IPS-18a (cell line): ENCODE data around the gene LRP5.
A peak's percentile ranks its signal among the peaks of the same experiment; 100 is the strongest.

ENCODE experiments used
- H3K27ac ChIP-seq: one replicate; pipeline ENCODE4 v1.5.1; 2013; ENCODE audit warnings: low read length
- H3K27me3 ChIP-seq: one replicate; pipeline ENCODE4 v1.6.1; 2013; ENCODE audit warnings: mild to moderate bottlenecking, low read length; ENCODE audit not compliant: control insufficient read depth, insufficient read depth
- H3K36me3 ChIP-seq: one replicate; pipeline ENCODE4 v1.6.1; 2013; ENCODE audit warnings: low read depth, low read length; ENCODE audit not compliant: control insufficient read depth
- H3K4me1 ChIP-seq: one replicate; pipeline ENCODE4 v1.6.1; 2013; ENCODE audit warnings: low read depth, low read length; ENCODE audit not compliant: control insufficient read depth
- H3K4me3 ChIP-seq: one replicate; pipeline ENCODE4 v1.5.1; 2013; ENCODE audit warnings: low read length
- H3K9ac ChIP-seq: one replicate; pipeline ENCODE4 v1.6.1; 2013; ENCODE audit warnings: mild to moderate bottlenecking, low read length, moderate library complexity
- H3K9me3 ChIP-seq: one replicate; pipeline ENCODE4 v1.6.1; 2013; ENCODE audit warnings: low read depth, low read length; ENCODE audit not compliant: control insufficient read depth

LRP5 gene

DNA sequence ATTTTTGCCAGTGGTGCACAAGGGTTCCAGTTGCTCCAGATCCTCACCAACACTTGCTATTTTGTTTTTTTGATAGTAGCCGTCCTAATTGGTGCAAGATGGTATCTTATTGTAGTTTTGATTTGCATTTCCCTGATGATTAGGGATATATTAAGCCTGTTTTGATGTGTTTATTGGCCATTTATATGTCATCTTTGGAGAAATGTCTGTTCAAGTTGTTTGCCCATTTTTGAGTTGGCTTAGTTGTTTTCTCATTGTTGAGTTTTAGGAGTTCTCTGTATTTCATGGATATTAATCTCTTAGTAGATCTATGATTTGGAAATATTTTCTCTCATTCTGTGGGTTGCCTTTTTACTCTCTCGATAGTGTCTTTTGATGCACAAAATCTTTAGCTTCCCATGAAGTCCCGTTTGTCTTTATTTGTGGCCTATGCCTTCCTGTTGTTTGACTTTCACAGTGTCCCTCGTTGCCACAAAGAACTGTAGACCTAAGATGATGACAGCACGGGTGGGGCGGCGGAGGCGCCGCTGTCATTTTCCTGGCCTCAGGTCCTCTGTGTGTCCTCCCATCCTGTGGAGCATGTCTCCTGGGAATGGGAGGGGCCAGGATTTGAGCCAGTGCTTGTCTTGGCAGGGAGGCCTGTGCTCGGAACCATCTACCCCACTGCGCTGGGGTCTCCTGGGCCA lies 33.5 kb downstream of the LRP5 start:
- H3K27ac ChIP-seq, result no peak overlapping the region
- H3K4me1 ChIP-seq, result peaks cover 23% of the 10 kb centered on the region
- no peaks in the 10 kb centered on the region for H3K27me3 ChIP-seq

GRCh38 chr11:68346462-68346790 lies 34.0 kb downstream of the LRP5 start:
- Histone ChIP-seq H3K4me3 (no peak overlapping the region), H3K27ac (no peak overlapping the region), H3K27me3 (no peaks in the 10 kb centered on the region), H3K4me1 (peaks cover 20% of the 10 kb centered on the region), H3K36me3 (no peaks in the 10 kb centered on the region), H3K9me3 (no peaks in the 10 kb centered on the region), H3K9ac (no peak overlapping the region)

More for the DNA sequence above, 33.5 kb downstream of the LRP5 start:
- no peaks in the 10 kb centered on the region for H3K9me3 ChIP-seq
- H3K9ac ChIP-seq, result no peak overlapping the region
- no peaks in the 10 kb centered on the region for H3K36me3 ChIP-seq
- no peak overlapping the region for H3K4me3 ChIP-seq

DNA sequence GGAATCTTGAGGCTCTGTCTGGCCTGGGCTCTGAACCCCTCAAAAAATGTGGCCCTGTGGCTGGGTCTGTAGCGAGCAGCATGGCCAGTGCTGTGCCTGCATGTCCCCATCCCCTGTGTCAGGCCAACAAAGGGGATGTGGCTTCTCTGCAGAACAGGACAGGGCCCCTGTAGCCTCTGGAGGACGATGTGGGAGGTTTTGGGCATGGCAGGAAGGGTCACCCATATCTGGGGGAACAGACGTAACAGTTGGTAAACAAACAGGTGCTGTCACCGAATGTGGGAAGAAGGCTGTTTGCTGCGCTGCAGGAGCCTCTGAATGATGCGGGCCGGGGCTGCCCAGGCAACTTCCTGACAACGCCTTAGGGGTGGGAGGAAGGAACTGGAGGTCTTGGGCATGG lies 35.0 kb downstream of the LRP5 start:
- Histone ChIP-seq H3K27ac (no peak overlapping the region), H3K9ac (no peak overlapping the region), H3K4me3 (no peak overlapping the region), H3K9me3 (no peaks in the 10 kb centered on the region), H3K4me1 (peaks cover 12% of the 10 kb centered on the region), H3K36me3 (no peaks in the 10 kb centered on the region), H3K27me3 (no peaks in the 10 kb centered on the region)

DNA sequence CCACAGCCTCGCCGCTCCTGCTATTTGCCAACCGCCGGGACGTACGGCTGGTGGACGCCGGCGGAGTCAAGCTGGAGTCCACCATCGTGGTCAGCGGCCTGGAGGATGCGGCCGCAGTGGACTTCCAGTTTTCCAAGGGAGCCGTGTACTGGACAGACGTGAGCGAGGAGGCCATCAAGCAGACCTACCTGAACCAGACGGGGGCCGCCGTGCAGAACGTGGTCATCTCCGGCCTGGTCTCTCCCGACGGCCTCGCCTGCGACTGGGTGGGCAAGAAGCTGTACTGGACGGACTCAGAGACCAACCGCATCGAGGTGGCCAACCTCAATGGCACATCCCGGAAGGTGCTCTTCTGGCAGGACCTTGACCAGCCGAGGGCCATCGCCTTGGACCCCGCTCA lies 35.5 kb downstream of the LRP5 start:
- Histone ChIP-seq H3K27me3 (no peaks in the 10 kb centered on the region), H3K9ac (no peak overlapping the region), H3K27ac (no peak overlapping the region), H3K4me1 (peaks cover 7% of the 10 kb centered on the region), H3K36me3 (no peaks in the 10 kb centered on the region), H3K4me3 (no peak overlapping the region), H3K9me3 (no peaks in the 10 kb centered on the region)

GRCh38 chr11:68349461-68350249 lies 37.3 kb downstream of the LRP5 start:
- H3K4me3 ChIP-seq, result no peak overlapping the region
- H3K36me3 ChIP-seq, result no peaks in the 10 kb centered on the region
- H3K9me3 ChIP-seq, result no peaks in the 10 kb centered on the region
- no peak overlapping the region for H3K9ac ChIP-seq
- peaks cover 4% of the 10 kb centered on the region for H3K4me1 ChIP-seq
- no peaks in the 10 kb centered on the region for H3K27me3 ChIP-seq
- no peak overlapping the region for H3K27ac ChIP-seq

DNA sequence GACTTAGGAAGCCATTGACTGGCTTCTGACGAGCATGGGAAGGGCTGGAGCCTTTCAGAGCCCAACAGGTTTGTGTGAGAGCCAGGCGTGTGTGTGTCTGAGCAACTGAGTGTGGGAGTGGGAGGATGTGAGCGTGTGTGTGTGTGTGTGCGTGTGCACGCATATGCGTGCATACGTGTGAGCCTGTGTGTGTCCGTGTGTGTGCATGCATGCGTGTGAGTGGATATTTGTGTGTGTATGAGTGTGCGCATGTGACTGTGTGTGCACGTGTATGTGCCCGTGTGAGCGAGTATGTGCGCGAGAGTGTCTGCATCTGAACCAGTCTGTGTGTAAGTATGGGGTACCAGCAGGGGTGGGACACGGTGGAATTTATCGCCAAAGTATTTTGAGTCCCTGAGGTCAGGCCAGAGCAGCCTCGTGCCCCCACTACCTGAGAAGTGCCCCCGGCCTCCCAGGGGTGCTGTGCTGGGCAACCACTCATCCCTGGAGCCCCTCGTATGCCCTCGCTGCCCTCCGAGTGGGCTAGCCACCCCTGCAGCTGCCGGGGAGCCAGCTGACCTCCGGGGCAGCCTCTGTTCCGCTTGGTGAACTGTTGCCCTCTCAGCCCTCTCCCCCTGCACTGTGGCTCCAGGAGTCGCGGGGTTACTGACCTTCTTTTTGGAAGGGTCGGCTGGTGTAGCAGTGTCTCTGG lies 38.5 kb downstream of the LRP5 start:
- Histone ChIP-seq H3K9ac (no peak overlapping the region), H3K9me3 (no peaks in the 10 kb centered on the region), H3K27me3 (no peaks in the 10 kb centered on the region), H3K4me3 (no peak overlapping the region), H3K36me3 (no peaks in the 10 kb centered on the region), H3K4me1 (peaks cover 4% of the 10 kb centered on the region), H3K27ac (no peak overlapping the region)

- Histone ChIP-seq H3K27me3 (no peaks in the 10 kb centered on the region), H3K4me1 (peaks cover 4% of the 10 kb centered on the region), H3K9me3 (no peaks in the 10 kb centered on the region), H3K9ac (no peak overlapping the region), H3K36me3 (no peaks in the 10 kb centered on the region), H3K27ac (no peak overlapping the region), H3K4me3 (no peak overlapping the region)
Observed at GRCh38 chr11:68351450-68352275, 39.3 kb downstream of the LRP5 start.

GRCh38 chr11:68352591-68352990 lies 40.2 kb downstream of the LRP5 start:
- Histone ChIP-seq H3K27ac (no peak overlapping the region), H3K4me1 (peaks cover 4% of the 10 kb centered on the region), H3K9me3 (no peaks in the 10 kb centered on the region), H3K36me3 (no peaks in the 10 kb centered on the region), H3K9ac (no peak overlapping the region), H3K27me3 (no peaks in the 10 kb centered on the region), H3K4me3 (no peak overlapping the region)

DNA sequence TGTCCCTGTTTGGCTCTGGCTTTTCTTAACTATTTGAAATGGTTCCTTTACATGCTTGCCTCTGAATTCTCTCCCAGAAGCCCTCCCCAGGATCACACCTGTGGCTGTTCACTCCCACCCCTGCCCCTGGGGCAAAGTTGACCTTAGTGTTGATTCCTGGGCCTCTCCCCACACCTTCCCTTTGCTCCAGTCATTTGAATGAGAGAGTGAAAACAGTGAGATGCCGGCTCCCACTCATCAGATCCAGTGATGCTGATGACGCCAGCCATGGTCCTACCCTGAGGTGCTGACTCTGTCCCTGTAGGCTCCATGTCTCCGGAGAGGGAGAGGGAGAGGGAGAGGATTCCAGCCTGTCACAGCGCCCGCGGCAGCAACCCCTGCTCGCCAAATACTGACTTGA lies 40.7 kb downstream of the LRP5 start:
- Histone ChIP-seq H3K9me3 (no peaks in the 10 kb centered on the region), H3K27me3 (no peaks in the 10 kb centered on the region), H3K4me3 (no peak overlapping the region), H3K27ac (no peak overlapping the region), H3K9ac (no peak overlapping the region), H3K4me1 (peaks cover 4% of the 10 kb centered on the region), H3K36me3 (no peaks in the 10 kb centered on the region)

DNA sequence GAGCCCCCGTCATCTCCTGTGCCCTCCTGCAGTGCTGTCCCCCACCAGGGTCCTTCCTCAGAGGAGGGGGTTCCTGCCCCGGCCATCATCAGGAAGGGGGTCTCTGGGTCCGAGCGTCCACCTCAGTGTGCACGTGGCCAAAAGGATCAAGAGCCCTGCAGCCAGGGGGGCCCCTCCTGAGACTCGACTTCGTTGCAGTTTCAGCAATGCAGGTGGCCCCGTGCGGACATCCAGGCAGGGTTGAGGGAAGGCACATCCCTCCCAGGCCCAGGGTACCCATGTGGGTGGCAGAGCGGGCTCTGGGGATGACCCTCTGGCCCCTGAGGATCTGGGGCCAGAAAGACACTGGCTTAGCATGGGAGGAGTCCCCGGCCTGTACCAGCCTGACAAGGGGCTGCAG lies 41.3 kb downstream of the LRP5 start:
- H3K9me3 ChIP-seq, result no peaks in the 10 kb centered on the region
- peaks cover 4% of the 10 kb centered on the region for H3K4me1 ChIP-seq
- no peak overlapping the region for H3K9ac ChIP-seq
- no peak overlapping the region for H3K27ac ChIP-seq
- no peak overlapping the region for H3K4me3 ChIP-seq
- no peaks in the 10 kb centered on the region for H3K27me3 ChIP-seq
- no peaks in the 10 kb centered on the region for H3K36me3 ChIP-seq

- H3K4me1 ChIP-seq, result peaks cover 4% of the 10 kb centered on the region
- H3K9ac ChIP-seq, result no peak overlapping the region
- H3K4me3 ChIP-seq, result no peak overlapping the region
- peak overlapping the region; percentile 27 for H3K27ac ChIP-seq
- no peaks in the 10 kb centered on the region for H3K27me3 ChIP-seq
- no peaks in the 10 kb centered on the region for H3K9me3 ChIP-seq
- no peaks in the 10 kb centered on the region for H3K36me3 ChIP-seq
Observed at GRCh38 chr11:68354148-68354872, 41.9 kb downstream of the LRP5 start.
